ENCODE data around the gene UST.
"Not testable (repeated sequence)": the region's sequence is repeated elsewhere in the genome, so short reads cannot be mapped to it uniquely, and the experiment has no call there.

The UST gene

DNA sequence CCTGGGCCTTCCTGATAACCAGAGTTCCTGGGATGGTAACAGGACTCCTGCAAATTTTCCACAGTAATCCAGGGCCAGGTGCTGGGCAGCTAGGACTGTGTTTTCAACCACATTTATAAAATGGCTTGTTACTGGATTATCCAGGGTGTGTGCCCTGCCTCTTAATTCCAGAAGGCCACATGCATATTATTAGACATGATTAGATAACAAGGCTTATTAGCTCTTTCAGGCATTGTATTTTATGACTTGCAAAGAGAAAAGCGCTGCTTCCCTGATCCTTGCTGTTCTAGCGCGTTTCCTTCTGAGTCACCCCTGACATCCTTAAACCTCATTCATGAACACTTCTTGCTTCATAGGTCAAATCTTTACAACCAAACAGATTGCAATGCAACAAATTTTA, 208.6 kb downstream of the UST start:
- DNase-seq: no peak

DNA sequence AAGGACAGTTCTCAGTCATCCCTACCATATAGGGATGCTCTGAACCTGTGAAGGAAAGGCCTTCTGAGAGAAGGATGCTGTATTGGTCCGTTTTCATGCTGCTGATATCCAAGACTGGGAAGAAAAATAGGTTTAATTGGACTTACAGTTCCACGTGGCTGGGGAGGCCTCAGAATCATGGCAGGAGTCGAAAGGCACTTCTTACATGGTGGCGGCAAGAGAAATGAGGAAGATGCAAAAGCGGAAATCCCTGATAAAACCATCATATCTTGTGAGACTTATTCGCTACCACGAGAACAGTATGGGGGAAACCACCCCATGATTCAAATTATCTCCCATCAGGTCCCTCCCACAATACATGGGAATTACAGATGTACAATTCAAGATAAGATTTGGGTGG, 209.3 kb downstream of the UST start:
- DNase-seq: not testable (repeated sequence)

DNA sequence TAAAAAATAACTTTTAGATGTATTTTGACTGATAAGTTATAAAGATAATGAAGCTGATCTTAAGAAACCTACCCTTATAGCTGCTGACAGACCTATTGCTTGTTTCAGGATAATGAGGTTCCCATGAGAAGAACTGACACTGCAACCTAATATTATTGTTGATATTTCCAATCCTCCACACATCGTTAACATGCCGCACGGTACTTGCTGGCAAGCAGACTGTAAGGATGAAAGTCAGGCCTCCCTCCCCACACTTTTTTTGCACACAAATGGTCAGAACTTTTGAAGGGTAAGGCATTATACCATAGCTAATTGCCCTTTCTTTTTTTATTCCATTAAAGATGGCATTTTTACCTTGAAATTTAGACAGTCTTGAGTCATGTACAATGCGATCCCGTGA, 210.9 kb downstream of the UST start:
- no peak for DNase-seq

DNA sequence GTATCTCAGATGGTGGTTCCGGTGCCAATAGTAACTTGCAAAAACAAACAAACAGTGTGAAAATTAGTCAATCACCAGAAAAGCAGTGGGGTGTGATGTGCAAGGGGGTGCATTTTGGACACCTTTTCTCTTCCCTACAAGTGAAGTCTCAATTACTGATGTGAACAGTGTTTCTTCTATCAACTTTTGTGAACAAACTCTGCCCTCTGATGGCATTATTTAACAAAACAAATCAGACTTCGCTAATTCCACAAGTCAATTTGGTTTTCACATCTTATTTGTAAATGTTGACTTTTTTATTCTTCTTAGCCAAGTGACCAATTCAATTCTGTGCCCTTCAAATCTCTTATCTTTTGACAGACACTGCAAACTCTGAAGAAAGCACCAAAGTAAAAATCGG, 212.2 kb downstream of the UST start:
- DNase-seq: no peak

DNA sequence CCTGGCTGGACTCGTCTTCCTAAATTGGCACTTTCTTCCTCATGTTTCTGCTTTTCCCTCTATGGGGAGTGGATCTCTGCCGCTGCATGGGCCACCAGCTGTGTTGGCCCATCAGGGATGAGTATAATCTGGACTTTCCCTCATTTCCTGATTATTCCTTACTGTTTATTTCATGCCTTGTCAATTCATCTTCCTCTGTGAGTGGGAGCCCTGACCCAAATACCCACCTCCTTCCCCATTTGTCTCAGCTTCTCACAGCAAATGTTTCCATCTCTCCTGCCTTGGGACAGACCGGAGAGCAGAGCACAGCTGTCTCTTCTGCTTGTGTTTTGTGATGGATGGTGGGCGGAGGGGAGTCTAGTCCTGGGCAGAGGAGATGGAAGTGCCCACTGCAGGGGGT, 212.7 kb downstream of the UST start:
- DNase-seq: no peak

DNA sequence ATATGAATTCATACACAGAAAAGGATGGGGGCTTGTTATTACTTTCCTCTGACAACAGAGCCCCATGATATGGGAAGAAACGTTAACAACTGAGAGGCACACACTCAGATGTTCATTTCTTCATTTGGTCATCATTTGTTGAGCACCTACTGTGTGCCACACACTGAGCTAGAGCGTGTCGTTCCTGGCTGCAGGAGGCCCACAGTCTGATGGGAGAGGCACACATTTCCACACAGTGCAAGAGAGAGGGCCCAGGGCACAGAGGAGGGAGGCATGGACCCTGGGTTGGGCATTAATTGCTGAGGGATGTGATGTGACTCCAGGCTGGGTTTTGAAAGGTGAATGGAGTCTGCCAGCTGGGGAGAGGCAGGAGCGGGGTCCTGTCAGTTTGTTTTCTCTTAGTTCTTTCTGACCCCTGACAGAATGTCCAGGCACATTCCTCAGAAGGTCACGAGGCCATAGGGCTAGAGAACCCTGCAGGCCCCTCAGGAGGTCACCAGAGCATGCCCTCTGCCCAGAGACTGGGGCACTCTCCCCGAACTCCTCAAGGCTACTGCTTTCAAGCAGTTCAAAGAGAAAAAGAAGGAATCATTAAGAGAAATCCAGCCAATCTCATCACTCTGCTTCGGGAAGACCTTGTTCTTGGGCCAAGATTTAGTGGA, 216.2 kb downstream of the UST start:
- DNase-seq: no peak

DNA sequence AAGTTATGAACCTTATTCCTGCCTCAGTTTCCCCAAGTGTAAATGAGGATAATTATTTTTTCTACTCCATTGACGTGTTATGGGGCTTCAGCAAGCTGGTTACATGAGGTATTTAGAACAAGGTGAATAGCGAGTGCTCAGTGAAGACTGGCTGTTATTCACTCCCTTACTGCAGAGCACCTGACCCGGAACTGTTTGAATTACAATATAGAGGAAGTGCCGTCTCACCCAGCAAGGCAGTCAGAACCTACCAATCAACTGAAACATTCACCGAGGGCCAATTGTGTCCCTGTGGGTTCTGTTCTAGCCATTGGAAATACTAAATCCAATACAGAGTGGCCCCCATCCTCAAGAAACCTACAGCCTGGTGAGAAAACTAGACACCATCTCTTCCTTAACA, 216.9 kb downstream of the UST start:
- no peak for DNase-seq

DNA sequence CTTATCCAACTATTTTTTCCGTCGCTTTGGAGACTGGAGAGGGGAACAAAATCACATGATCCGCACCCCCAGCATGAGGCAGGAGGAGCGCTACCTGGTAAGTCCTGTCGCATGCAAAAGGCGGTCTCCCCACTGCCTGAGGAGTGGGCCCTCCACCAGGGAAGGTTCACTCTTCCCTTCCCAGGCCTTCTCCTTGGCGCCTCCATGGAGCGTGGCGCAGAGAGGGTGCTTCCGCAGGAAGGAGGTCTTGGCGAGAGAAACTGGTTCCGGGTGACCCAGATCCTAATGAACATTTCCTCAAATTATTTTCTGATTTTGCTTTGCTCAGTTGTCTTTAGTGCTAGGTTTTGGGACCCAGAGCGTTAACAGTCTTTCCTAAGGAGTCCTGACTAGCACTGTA, 217.6 kb downstream of the UST start:
- no peak for DNase-seq

DNA sequence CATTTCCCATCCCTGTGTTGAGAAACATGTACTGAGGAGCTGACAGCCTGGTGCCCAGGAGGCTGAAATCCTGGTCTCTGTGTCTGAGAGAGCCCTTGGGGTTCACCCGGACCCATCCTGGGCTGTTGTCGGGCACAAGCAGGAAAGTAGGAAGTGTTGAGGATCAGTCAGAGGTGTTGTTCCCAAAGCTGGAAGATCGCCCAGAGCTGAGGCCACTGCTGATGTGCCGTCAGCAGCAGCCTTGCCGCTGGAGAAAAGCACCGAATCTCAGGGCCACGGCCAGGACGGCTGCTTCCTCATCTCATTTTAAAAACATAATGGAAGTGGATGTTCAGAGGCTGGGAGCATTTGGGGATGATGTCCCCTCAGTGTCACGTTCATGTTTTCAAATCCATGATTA, 218.5 kb downstream of the UST start:
- no peak for DNase-seq

DNA sequence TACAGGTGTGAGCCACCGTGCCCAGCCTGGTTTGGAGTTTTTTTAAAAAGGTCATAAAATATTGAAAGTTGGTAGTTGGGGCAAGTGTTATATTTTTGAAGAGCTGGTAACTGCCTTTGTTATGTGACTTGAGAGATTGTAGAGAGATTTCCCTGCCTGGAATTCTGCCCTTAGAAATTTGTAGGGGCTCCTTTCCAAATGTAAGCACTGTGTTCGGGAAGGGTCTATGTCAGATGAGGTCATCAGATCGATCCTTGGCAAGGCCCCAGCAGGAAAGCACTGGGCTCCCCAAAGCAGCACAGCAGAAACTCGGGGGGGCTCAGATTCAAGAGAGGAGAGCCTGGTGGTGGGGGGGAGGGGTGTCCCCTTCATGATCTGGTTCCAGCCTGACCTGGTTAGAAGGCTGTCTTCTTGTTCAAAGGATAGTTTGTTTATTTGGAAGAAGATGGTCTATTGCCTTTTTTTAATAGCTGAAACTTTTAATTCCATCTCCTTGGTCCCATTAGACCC, 220.2 kb downstream of the UST start:
- no peak for DNase-seq

DNA sequence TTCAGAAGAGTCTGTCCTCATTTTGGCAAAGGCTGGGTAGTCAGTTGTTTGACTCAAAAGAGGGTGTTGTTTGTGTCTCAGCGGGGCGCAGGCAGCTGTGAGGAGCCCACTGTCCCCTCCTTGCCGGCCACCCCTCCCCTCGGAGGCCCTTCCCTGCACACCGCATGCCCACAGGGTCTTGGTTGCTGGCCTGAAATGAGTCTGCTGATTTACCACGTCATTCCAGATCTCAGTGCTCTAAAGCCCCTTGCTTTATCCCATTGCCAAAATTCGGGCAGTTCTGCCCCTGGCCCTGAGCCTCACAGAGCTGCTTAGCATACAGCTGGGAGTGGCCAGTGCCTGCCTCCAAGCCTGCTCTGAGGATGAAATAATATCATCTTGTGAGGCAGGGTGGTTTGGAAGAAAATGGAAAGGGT, 220.7 kb downstream of the UST start:
- DNase-seq: no peak

DNA sequence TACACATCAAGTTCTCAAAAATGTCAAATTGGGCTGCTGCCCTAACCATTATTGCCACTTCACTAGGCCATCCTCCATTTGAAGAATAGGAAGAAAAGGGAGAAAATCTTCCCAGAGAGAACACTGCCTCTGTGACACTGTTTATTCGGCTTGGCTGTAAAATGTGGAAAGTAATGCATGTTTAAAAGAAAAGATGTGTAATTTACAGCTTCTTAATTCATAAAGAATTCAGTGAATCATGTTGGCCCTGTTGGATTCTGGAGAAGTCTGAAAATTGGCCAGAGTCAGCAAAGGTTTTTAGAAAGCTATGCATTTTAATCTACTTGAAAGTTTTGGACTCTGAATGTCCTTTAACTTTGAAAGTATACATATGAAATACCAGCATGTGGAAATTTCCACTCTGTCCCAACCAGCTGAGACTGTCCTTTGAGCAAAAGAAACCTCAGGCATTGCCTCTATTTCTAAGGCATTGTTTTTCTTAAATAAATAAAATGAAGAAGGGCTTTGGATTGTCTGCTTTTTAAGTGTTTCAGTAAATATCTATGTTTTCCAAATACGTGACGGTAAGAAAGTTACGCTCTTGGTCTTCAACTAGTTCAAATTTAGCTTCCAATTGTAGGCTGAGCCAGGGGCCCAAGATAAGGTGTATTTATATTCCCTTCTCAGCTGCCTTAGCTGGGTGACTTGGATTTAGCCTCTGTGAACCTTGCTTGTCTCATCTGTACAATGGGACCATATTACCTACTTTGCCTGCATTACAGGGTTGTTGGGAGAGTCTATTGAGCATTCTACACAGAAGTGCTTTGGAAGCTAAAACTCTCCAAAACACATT, 222.2 kb downstream of the UST start:
- no peak for DNase-seq

DNA sequence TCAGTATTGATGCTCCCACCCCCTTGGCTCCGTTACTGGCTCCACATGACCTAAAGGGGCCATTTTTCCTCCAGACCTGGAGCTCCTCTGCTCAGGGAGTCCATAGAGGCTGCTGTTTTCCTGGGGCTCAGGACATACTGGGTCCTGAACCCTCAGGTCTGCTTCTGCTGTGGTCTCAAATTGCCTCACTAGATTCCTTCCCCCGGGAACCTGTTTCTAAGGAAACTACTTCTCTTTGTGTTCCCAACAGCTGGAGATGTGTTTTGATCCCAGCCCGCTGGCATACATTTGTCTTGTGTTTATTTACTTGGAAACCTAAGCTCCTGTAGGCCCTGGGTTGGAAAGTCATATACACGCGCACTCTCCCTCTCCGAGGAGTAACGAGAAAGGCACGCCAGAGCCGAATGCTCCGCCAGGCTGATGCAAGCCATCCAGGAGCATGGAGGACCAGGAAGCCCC, 222.8 kb downstream of the UST start:
- no peak for DNase-seq

DNA sequence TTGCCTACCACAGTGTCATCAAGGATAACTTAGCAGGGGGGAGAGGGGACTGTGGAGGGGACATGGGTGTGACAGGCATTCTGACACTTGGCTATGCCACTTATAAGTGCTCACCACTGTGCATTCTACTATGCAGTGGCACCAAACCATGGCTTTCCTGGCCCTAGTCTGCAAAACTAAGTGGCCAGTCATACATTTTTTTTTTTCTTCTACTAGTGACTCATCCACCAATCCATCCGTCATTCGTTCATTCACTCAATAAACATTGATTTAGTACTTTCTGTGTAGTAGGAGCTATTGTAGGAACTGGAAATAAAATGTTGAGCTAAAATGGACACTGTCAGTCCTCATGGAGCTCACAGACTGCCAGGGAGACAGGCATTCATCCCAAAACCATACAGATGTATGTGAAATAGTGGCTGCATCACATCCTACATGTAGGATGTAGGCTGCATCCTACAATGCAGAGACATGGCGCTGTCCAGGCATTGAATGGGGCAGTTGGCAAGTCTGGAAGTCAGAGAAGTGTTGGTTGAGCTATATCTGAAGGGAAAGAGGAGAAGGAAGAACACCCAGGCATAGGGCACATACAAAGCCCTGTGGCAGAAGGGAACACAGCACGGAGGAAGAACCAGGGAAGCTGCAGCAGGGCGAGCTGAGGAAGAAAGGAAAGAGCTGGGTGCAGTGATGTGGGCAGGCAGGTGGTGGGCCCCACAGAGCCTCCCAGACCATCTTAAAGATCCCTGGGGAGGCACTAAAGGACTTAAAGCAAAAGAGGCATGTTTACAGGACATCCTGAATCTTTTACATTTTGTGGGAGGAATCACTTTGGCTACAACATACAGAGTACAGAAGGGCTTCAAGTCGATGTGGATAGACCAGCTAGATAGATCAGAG, 224.4 kb downstream of the UST start:
- DNase-seq: no peak

DNA sequence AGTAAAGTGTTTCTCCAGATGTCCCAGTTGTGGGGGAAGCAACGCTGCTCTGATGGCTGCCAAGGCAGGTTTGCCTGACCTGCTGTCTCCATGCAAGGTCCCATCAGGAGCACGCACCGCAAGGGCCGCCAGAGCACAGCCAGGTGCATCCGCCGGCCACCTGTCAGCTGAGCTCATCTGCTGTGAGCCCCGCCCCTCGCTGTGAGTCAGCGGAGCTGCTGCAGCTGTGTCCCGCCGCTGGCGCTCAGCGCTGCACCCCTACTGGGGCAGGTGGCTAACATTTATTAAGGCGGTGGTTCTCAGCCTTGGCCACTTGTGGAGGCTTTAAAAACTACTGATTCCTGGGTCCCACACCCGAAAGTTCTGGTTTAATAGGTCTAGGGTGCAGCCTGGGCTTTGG, 225.7 kb downstream of the UST start:
- DNase-seq: no peak

DNA sequence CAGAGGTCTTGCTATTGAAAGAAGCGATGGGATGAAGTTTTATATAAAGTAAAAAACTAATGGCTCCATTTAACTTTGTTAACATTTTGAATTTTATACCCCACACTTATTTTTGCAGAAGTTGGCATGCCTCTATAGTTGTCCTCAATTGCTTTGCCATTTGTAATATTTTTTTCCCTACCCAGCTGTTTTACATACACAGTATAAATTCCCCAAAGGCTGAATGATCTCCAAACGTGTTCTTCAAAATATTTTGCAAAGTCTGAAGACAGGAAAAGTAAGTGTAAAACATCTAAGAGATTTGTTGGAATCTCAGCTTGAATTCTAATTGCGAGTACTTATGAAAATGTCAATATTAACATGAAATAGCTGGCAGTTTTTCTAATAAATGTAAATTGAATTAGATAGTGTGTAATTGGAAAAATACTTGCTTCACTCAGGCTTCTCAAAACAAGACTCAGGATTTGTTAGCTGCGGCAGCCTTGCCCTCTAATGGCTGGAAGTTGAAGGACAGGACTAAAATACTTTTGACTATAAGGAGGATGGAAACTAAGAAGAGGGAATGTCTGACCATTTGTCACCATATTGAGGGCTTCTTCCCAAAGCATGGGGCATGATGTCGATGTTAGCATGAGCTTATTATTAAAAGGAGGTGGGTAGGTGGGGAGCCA, 226.8 kb downstream of the UST start:
- no peak for DNase-seq

DNA sequence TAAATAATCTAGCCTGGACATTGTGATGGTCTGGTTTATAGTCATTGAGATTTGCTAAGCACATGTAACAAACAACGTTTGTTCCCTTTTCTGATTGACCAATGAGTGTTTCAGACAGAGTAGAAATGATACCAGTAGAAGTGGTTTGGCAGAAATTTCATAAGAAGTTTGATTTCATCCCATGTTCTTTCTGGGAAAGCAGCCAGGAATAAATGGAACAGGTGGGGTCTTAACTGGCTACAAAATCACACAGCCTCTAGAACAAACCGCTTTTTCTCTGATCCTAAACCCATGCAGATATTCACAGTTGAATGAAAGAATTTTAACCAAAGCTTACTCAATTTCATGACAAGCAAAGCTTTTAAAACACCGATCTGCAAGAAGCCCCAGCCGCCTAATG, 227.5 kb downstream of the UST start:
- DNase-seq: no peak

DNA sequence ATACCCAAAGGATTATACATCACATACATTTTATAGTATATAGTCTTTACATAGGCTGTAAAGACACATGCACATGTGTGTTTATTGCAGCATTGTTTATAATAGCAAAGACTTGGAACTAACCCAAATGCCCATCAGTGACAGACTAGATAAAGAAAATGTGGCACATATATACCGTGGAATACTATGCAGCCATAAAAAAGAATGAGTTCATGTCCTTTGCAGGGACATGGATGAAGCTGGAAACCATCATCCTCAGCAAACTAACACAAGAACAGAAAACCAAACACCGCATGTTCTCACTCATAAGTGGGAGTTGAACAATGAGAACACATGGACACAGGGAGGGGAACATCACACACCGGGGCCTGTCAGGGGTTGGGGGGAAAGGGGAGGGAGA, 231.5 kb downstream of the UST start:
- not testable (repeated sequence) for DNase-seq

DNA sequence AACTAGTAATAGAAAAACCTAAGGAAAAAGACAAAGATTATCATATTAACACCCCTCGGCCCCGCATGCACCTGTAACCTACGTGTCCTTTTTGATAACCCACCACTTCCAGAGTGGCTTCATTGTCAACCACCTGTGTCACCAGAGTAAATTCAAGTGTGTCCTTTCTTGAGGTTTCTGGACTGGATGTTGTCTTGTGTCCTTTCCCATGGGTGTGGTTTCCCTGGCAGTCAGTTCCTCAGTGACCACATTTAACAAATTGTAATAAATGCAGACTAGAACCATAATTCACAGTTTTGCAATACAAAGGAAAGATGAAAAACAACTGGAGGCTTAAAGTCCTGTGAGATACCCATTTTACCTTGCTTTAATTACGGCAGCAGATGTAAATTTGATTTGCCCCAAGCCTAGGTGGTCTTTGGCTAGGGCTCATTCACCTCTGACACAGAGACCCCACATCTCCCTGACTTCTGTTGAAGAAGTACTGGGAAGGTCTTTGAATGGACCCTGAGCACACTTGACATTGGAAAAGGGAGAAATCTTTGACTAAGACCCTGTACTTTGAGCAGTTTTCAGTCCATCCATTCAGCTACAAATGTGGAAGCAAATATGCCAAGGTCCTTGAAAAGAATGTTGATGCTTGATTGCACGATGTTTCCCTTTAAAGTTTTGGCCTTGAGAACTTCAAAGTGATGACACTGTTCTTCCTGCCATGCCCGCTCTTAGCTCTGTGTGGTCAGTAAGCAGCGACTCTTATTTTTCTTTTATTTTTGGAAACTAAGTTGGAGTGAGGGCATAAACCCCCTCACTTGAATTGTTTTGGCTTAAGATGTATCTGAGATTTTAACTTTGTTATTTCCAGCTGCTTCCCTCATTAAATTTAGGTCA, 232.4 kb downstream of the UST start:
- DNase-seq: no peak

DNA sequence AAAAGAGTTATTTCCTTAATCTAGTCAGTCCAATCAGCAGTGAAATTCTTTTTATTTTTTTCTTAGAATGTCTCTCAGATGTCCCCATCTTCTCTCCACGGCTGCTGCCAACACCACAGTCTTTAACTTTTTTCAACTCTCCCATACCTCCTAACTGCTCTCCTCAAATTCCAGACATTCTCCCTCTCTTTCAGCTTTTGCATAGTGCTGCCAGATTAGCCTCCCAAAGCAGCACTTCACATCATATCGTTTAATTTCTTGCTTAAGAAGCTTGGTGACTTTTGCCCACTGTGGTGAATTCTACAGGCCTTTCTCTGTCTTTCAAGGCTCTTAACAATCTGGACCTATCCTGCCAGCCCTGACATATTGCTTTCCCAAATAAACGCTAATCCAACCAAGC, 233.4 kb downstream of the UST start:
- no peak for DNase-seq

DNA sequence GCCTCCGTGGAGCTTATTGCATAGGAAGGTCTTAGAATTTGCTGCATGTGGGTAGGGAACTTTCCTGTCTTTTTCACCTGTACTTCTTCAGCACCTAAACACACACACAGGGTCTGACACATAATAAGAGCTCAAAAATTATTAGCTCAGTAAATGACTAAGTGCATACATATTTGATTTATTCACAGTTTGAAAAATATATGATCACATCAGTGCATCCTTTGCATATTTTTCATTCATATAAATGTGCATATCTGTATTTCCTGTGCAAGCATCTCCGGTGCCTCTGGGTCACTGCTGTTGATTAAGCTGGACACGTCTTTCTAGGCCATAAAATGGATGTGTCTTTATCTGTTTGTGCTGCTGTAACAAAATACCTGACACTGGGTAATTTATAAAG, 234.7 kb downstream of the UST start:
- DNase-seq: peak; percentile 39
